CD14-positive monocyte (primary cell): Measurements from ENCODE around the gene SLC28A1. TPM values are rescaled to one million over a fixed set of nuclear protein-coding genes. Genes with fewer than 3 reads are reported as not detected.

ENCODE experiments used
- DNase-seq, 3 donors: peaks; one replicate each; pipeline ENCODE4 v3.0.0-alpha.2; 2011 to 2022
- H2AFZ ChIP-seq: 2 replicates; pipeline ENCODE4 v1.6.0; 2012; ENCODE audit warnings: mild to moderate bottlenecking, low read depth, low read length, inconsistent platforms; ENCODE audit not compliant: insufficient read depth, poor library complexity, severe bottlenecking
- H3K27ac ChIP-seq, 2 donors: 1 replicate in 1 of 2; 2 replicates in 1 of 2; pipeline ENCODE4 v1.5.1; 2012 to 2013; ENCODE audit warnings: low read length in 2 of 2, control low read depth in 1 of 2, inconsistent platforms in 1 of 2, low read depth in 1 of 2, mild to moderate bottlenecking in 1 of 2
- H3K27me3 ChIP-seq, 2 donors: one replicate each; pipeline versions ENCODE4 v1.6.0 to v1.6.1; 2011 to 2013; ENCODE audit warnings: low read length in 2 of 2; ENCODE audit not compliant: control insufficient read depth in 2 of 2, insufficient read depth in 2 of 2
- H3K36me3 ChIP-seq, 2 donors: replicated peaks in 1 of 2; 1 replicate in 1 of 2; 2 replicates in 1 of 2; pipeline versions ENCODE4 v1.5.1 to v1.6.1; 2012 to 2013; ENCODE audit warnings: low read length in 2 of 2, control low read depth in 1 of 2, inconsistent platforms in 1 of 2, mild to moderate bottlenecking in 1 of 2; ENCODE audit not compliant: insufficient read depth in 2 of 2, control insufficient read depth in 1 of 2
- H3K4me1 ChIP-seq, 2 donors: 1 replicate in 1 of 2; 2 replicates in 1 of 2; pipeline versions ENCODE4 v1.5.1 to v1.6.1; 2012 to 2013; ENCODE audit warnings: low read length in 2 of 2, control low read depth in 1 of 2, inconsistent platforms in 1 of 2, mild to moderate bottlenecking in 1 of 2, moderate library complexity in 1 of 2; ENCODE audit not compliant: insufficient read depth in 2 of 2, control insufficient read depth in 1 of 2
- H3K4me2 ChIP-seq: replicated peaks from 2 replicates; pipeline ENCODE3; 2012; ENCODE audit warnings: low read length, moderate library complexity, mild to moderate bottlenecking; ENCODE audit not compliant: poor library complexity, severe bottlenecking; ENCODE audit errors: extremely low read depth
- H3K4me3 ChIP-seq, 3 experiments: fragments of 200-600 bp in 1 of 3; sonication (generic) in 1 of 3; replicated peaks in 1 of 3; 1 replicate in 2 of 3; 2 replicates in 1 of 3; pipeline ENCODE4 v1.5.1; 2011 to 2013; ENCODE audit warnings: low read length in 3 of 3, mild to moderate bottlenecking in 3 of 3, control low read depth in 2 of 3, low read depth in 2 of 3, inconsistent platforms in 1 of 3, moderate library complexity in 1 of 3
- H3K79me2 ChIP-seq: 2 replicates; pipeline ENCODE4 v1.6.0; 2012; ENCODE audit warnings: mild to moderate bottlenecking, control low read depth, inconsistent platforms, low read length, moderate library complexity; ENCODE audit not compliant: insufficient read depth
- H3K9ac ChIP-seq: 2 replicates; pipeline ENCODE4 v1.6.0; 2017; ENCODE audit warnings: low read length, mild to moderate bottlenecking; ENCODE audit not compliant: insufficient read depth, poor library complexity, severe bottlenecking
- H3K9me3 ChIP-seq, 2 donors: replicated peaks in 1 of 2; 1 replicate in 1 of 2; 2 replicates in 1 of 2; pipeline versions ENCODE4 v1.5.1 to v1.6.1; 2012 to 2013; ENCODE audit warnings: low read length in 2 of 2, control low read depth in 1 of 2; ENCODE audit not compliant: control insufficient read depth in 1 of 2, insufficient read depth in 1 of 2
- H4K20me1 ChIP-seq: 2 replicates; pipeline ENCODE4 v1.6.0; 2012; ENCODE audit warnings: mild to moderate bottlenecking, low read length, control low read depth, moderate library complexity; ENCODE audit not compliant: insufficient read depth
- H3K27ac Mint-ChIP-seq, 7 donors: one replicate each; pipeline ENCODE4 v1.8.0; 2020; ENCODE audit warnings: mild to moderate bottlenecking in 7 of 7, mixed read lengths in 7 of 7, moderate library complexity in 6 of 7, inconsistent platforms in 2 of 7
- H3K27me3 Mint-ChIP-seq, 3 donors: one replicate each; pipeline ENCODE4 v1.8.0; 2021 to 2022; ENCODE audit warnings: low read depth in 3 of 3, mild to moderate bottlenecking in 3 of 3, mixed read lengths in 3 of 3, moderate library complexity in 3 of 3, inconsistent platforms in 1 of 3
- H3K36me3 Mint-ChIP-seq, 2 donors: one replicate each; pipeline ENCODE4 v1.8.0; 2020; ENCODE audit warnings: mixed read lengths in 2 of 2, inconsistent platforms in 1 of 2, mild to moderate bottlenecking in 1 of 2
- H3K4me1 Mint-ChIP-seq: one replicate; pipeline ENCODE4 v1.8.0; 2020; ENCODE audit warnings: mild to moderate bottlenecking, mixed read lengths
- H3K4me3 Mint-ChIP-seq, 2 donors: one replicate each; pipeline ENCODE4 v1.8.0; 2020; ENCODE audit warnings: mild to moderate bottlenecking in 2 of 2, mixed read lengths in 2 of 2, moderate library complexity in 1 of 2
- H3K9me3 Mint-ChIP-seq, 7 donors: one replicate each; pipeline ENCODE4 v1.8.0; 2020 to 2022; ENCODE audit warnings: mixed read lengths in 7 of 7, mild to moderate bottlenecking in 6 of 7, moderate library complexity in 6 of 7, inconsistent platforms in 2 of 7
- CTCF ChIP-seq: fragments of 200-600 bp; IDR thresholded peaks from one replicate; pipeline ENCODE4 v1.8.0; 2022; ENCODE audit warnings: antibody characterized with exemption, mild to moderate bottlenecking
- WGBS: methylation state at CpG from one replicate; pipeline ENCODE4 v1.1.5; 2013; ENCODE audit warnings: missing lambda C conversion rate; ENCODE audit not compliant: insufficient coverage; 5-methylcytosine and 5-hydroxymethylcytosine counted together
- intact Hi-C, 2 donors: fragments of 100-400 bp; cut with micrococcal nuclease; formaldehyde crosslinking; loops; one replicate each; pipeline versions ENCODE4 v1.15.0 to v1.15.1; 2023
- polyA plus RNA-seq, 3 donors: library from polyadenylated mRNA; depleted of rRNA in 1 of 3; unstranded in 2 of 3; stranded (reverse) in 1 of 3; fragments of 300-500 nt in 2 of 3; fragments of >200 nt in 1 of 3; fragmentation: Illumina TruSeq in 2 of 3; gene quantifications; 1 replicate in 2 of 3; 2 replicates in 1 of 3; pipeline ENCODE4 v1.2.3, GENCODE V29; 2012 to 2021

The SLC28A1 gene
- polyA plus RNA-seq, 3 donors: not detected

- Histone ChIP-seq H3K4me1 (no peaks in the 10 kb centered on the region), H3K4me2 (no peak overlapping the region), H4K20me1 (no peaks in the 10 kb centered on the region), H3K9ac (no peak overlapping the region), H3K27me3 (no peaks in the 10 kb centered on the region), H3K27ac (no peak overlapping the region), H3K36me3 (no peaks in the 10 kb centered on the region), H2AFZ (no peak overlapping the region), H3K4me3 (no peak overlapping the region), H3K79me2 (no peaks in the 10 kb centered on the region), H3K9me3 (no peaks in the 10 kb centered on the region)
- WGBS: 96% methylated on average over 16 of the region's 21 CpGs
- no peaks in the 10 kb centered on the region for H3K36me3 Mint-ChIP-seq
- H3K9me3 Mint-ChIP-seq: peaks cover 0 to 4% (median 0%) of the 10 kb centered on the region in 7 donors
- no peak overlapping the region for H3K4me3 Mint-ChIP-seq
- no peak for DNase-seq
- intact Hi-C loops: no loop called here
- no peak for TF ChIP-seq CTCF
- no peaks in the 10 kb centered on the region for H3K4me1 Mint-ChIP-seq
- H3K27me3 Mint-ChIP-seq: peaks cover 2 to 8% (median 5%) of the 10 kb centered on the region in 3 donors
- H3K27ac Mint-ChIP-seq: no peak overlapping the region
Measured at GRCh38 chr15:84934942-84935729, 50.7 kb downstream of the SLC28A1 start.

- Histone ChIP-seq H3K4me2 (no peak overlapping the region), H3K4me1 (no peaks in the 10 kb centered on the region), H2AFZ (no peak overlapping the region), H3K27ac (no peak overlapping the region), H3K79me2 (no peaks in the 10 kb centered on the region), H3K9me3 (no peaks in the 10 kb centered on the region), H3K27me3 (no peaks in the 10 kb centered on the region), H3K36me3 (no peaks in the 10 kb centered on the region), H3K4me3 (no peak overlapping the region), H4K20me1 (no peaks in the 10 kb centered on the region), H3K9ac (no peak overlapping the region)
- Mint-ChIP-seq H3K4me1 (peaks cover 4% of the 10 kb centered on the region), H3K27me3 (peaks cover 0 to 11% (median 7%) of the 10 kb centered on the region in 3 donors), H3K27ac (no peak overlapping the region), H3K9me3 (peaks cover 0 to 2% (median 0%) of the 10 kb centered on the region in 7 donors), H3K4me3 (no peak overlapping the region), H3K36me3 (no peaks in the 10 kb centered on the region)
- TF ChIP-seq CTCF: no peak
- DNase-seq: no peak
- WGBS: 17% methylated on average over 1 of the region's 5 CpGs
- intact Hi-C loops: no loop called here
Measured at GRCh38 chr15:84937144-84937543, 52.7 kb downstream of the SLC28A1 start.
